ENCODE data around the gene ESYT3. TPM values are rescaled to one million over a fixed set of nuclear protein-coding genes. Genes with fewer than 3 reads are reported as not detected.

ESYT3 gene
- total and polyA plus RNA-seq, 9 of the 15 experiments (the other 6 are each of a cell fraction or from before 2014, with no cell fraction given) = not detected

GRCh38 chr3:138417559-138417982 is 16.8 kb upstream of the ESYT3 start (continued):
- TF ChIP-seq ETV6 (IDR thresholded peaks at IDR 0.05; ENCODE audit: borderline replicate concordance in 1 of 2, low read depth in 2 of 2, low read length in 1 of 2) (no peak), ETV6 (CRISPR knock-in tag; IDR thresholded peaks at IDR 0.05; ENCODE audit: borderline replicate concordance) (no peak), SP2 (IDR thresholded peaks at IDR 0.05; ENCODE audit: extremely low read depth, low read depth, low read length, poor library complexity, severe bottlenecking) (no peak), THRAP3 (IDR thresholded peaks at IDR 0.05; ENCODE audit: borderline replicate concordance) (no peak), HEY1 (CRISPR knock-in tag; IDR thresholded peaks at IDR 0.05; ENCODE audit: borderline replicate concordance) (no peak), HES1 (IDR thresholded peaks at IDR 0.05; ENCODE audit: low read depth) (no peak), RAD51 (IDR thresholded peaks at IDR 0.05; ENCODE audit: borderline replicate concordance, low read depth) (no peak), CEBPB (tag; IDR thresholded peaks at IDR 0.05) (no peak), NCOA1 (IDR thresholded peaks at IDR 0.05; ENCODE audit: low read depth) (no peak), REST (IDR thresholded peaks at IDR 0.05; ENCODE audit: borderline replicate concordance) (peak; percentile 76), REST (CRISPR knock-in tag; IDR thresholded peaks at IDR 0.05; ENCODE audit: low read depth) (no peak), ARHGAP35 (IDR thresholded peaks at IDR 0.05; ENCODE audit: partially characterized antibody) (no peak), U2AF2 (optimal IDR thresholded peaks at IDR 0.05; ENCODE audit: low read depth, low read length) (no peak), ZNF586 (CRISPR knock-in tag; conservative IDR thresholded peaks at IDR 0.05) (no peak), ZNF354B (CRISPR knock-in tag; IDR thresholded peaks at IDR 0.05) (no peak), IFI16 (CRISPR knock-in tag; IDR thresholded peaks at IDR 0.05) (no peak), ARID2 (IDR thresholded peaks at IDR 0.05) (no peak), TBL1XR1 (IDR thresholded peaks at IDR 0.05; ENCODE audit: low read length in 2 of 2) (no peak), MEIS2 (IDR thresholded peaks at IDR 0.05; ENCODE audit: partially characterized antibody) (no peak), MEF2A (IDR thresholded peaks at IDR 0.05; ENCODE audit: control insufficient read depth, low read depth, low read length) (no peak), TEAD1 (CRISPR knock-in tag; IDR thresholded peaks at IDR 0.05) (no peak), ZKSCAN3 (CRISPR knock-in tag; IDR thresholded peaks at IDR 0.05) (no peak), ZNF717 (CRISPR knock-in tag; IDR thresholded peaks at IDR 0.05) (no peak), ZNF316 (IDR thresholded peaks at IDR 0.05) (peak; percentile 90)

Measured in K562 (cell line).